K562 (cell line): ENCODE measurements around the gene IKZF4. TPM values are rescaled to one million over a fixed set of nuclear protein-coding genes. Genes with fewer than 3 reads are reported as not detected.

Experiments
- ADNP ChIP-seq: fragments of 200-800 bp; sonication (Bioruptor generic); IDR thresholded peaks from 2 replicates; pipeline ENCODE4 v1.6.1; 2016; ENCODE audit warnings: missing genetic modification characterization, missing compliant biosample characterization
- BACH1 ChIP-seq: fragments of 200-800 bp; sonication (Bioruptor generic); IDR thresholded peaks from 2 replicates; pipeline ENCODE4 v1.6.1; 2016; ENCODE audit warnings: missing genetic modification characterization, missing compliant biosample characterization
- FUS ChIP-seq: fragments of 200-400 bp; formaldehyde crosslinking; optimal IDR thresholded peaks from 2 replicates; pipeline ENCODE3; 2017; ENCODE audit warnings: low read depth, low read length
- GABPA ChIP-seq: fragments of 200-800 bp; sonication (Bioruptor generic); conservative IDR thresholded peaks from 2 replicates; pipeline ENCODE4 v1.6.1; 2016; ENCODE audit warnings: low read depth, missing genetic modification characterization, missing compliant biosample characterization
- MYBL2 ChIP-seq, 2 experiments: fragments of 450-650 bp in 1 of 2; sonication (generic) in 1 of 2; formaldehyde crosslinking in 1 of 2; IDR thresholded peaks; 2 replicates each; pipeline versions ENCODE4 v1.6.1 to v1.8.1; 2017 to 2022; ENCODE audit warnings: borderline replicate concordance in 1 of 2, inconsistent platforms in 1 of 2, low read depth in 1 of 2, mild to moderate bottlenecking in 1 of 2, missing genetic modification reagents in 1 of 2, moderate library complexity in 1 of 2
- NCOA2 ChIP-seq, 2 experiments: fragments of 450-650 bp; IDR thresholded peaks; 2 replicates each; pipeline ENCODE4 v1.6.1; 2018; ENCODE audit warnings: mild to moderate bottlenecking in 2 of 2, moderate library complexity in 1 of 2; ENCODE audit not compliant: partially characterized antibody in 2 of 2
- PTBP1 ChIP-seq: fragments of 200-400 bp; formaldehyde crosslinking; IDR thresholded peaks from 2 replicates; pipeline ENCODE4 v1.6.1; 2017; ENCODE audit warnings: low read depth, low read length
- TEAD4 ChIP-seq, 2 experiments: sonication (generic) in 1 of 2; formaldehyde crosslinking in 1 of 2; IDR thresholded peaks; 2 replicates each; pipeline versions ENCODE4 v1.6.1 to v1.8.0; 2012 to 2022; ENCODE audit warnings: borderline replicate concordance in 1 of 2, inconsistent platforms in 1 of 2, low read length in 1 of 2, mild to moderate bottlenecking in 1 of 2, missing genetic modification reagents in 1 of 2
- U2AF1 ChIP-seq: fragments of 200-400 bp; formaldehyde crosslinking; optimal IDR thresholded peaks from 2 replicates; pipeline ENCODE3; 2017; ENCODE audit warnings: mild to moderate bottlenecking, low read depth, low read length, moderate library complexity
- ZFP91 ChIP-seq: sonication (generic); formaldehyde crosslinking; IDR thresholded peaks from 2 replicates; pipeline ENCODE4 v1.8.0; 2022; ENCODE audit warnings: mild to moderate bottlenecking, missing genetic modification reagents
- ZNF253 ChIP-seq: fragments of 250-450 bp; sonication (Bioruptor Pico); conservative IDR thresholded peaks from 2 replicates; pipeline ENCODE4 v1.6.1; 2021; ENCODE audit warnings: mild to moderate bottlenecking
- ZNF395 ChIP-seq: fragments of 200-800 bp; sonication (Bioruptor generic); IDR thresholded peaks from 2 replicates; pipeline ENCODE4 v1.6.1; 2017; ENCODE audit warnings: missing genetic modification characterization, missing compliant biosample characterization
- ZNF766 ChIP-seq: fragments of 200-800 bp; sonication (Bioruptor generic); conservative IDR thresholded peaks from 2 replicates; pipeline ENCODE4 v1.6.1; 2016; ENCODE audit warnings: missing genetic modification characterization, missing compliant biosample characterization
- polyA plus RNA-seq, 8 experiments: library from polyadenylated mRNA; depleted of rRNA in 4 of 8; stranded (reverse) in 5 of 8; unstranded in 3 of 8; fragments of >200 nt; fragmentation: Nextera tagmentation in 2 of 8; fragmentation: Illumina TruSeq in 1 of 8; extraction: Ambion mirVana in 2 of 8; extraction: Trizol in 1 of 8; gene quantifications; 2 replicates each; pipeline versions ENCODE4 v1.2.1 to v1.2.3, GENCODE V29; 2011 to 2014; ENCODE audit warnings: inconsistent platforms in 1 of 8, missing spikeins in 1 of 8
- total RNA-seq, 7 experiments: library from RNA; depleted of rRNA in 6 of 7; stranded (reverse); fragments of >200 nt in 6 of 7; fragmentation: Illumina TruSeq in 2 of 7; extraction: Trizol in 2 of 7; gene quantifications; 2 replicates each; pipeline versions ENCODE4 v1.2.1 to v1.2.3, GENCODE V29; 2011 to 2021; ENCODE audit warnings: low replicate concordance in 1 of 7
- TF ChIP-seq, protein P1 (sequence below), 2 experiments: fragments of 250-450 bp in 1 of 2; fragments of 450-650 bp in 1 of 2; sonication (Bioruptor Pico) in 1 of 2; IDR thresholded peaks; 2 replicates each; pipeline versions ENCODE4 v1.6.1 to v1.8.0; 2016 to 2021; ENCODE audit warnings: mild to moderate bottlenecking in 2 of 2, moderate library complexity in 2 of 2, missing compliant biosample characterization in 1 of 2, missing genetic modification characterization in 1 of 2
- TF ChIP-seq, protein P2 (sequence below), 2 experiments: fragments of 150-350 bp in 1 of 2; IDR thresholded peaks; 2 replicates each; pipeline ENCODE4 v1.6.1; 2012 to 2016; ENCODE audit warnings: low read depth in 2 of 2, low read length in 2 of 2, mild to moderate bottlenecking in 1 of 2, moderate library complexity in 1 of 2
- TF ChIP-seq, protein P3 (sequence below): fragments of 450-650 bp; IDR thresholded peaks from 2 replicates; pipeline ENCODE4 v1.6.1; 2016

Gene IKZF4
- total and polyA plus RNA-seq, 9 of the 15 experiments (the other 6 are each of a cell fraction or from before 2014, with no cell fraction given): 1.9 to 16.3 (median 3.6) TPM

GRCh38 chr12:56041552-56042429 lies 20.9 kb downstream of the IKZF4 start, which contains the start of gene RPS26 (continued):
- TF ChIP-seq, protein P1, sequence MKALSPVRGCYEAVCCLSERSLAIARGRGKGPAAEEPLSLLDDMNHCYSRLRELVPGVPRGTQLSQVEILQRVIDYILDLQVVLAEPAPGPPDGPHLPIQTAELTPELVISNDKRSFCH (CRISPR knock-in tag; IDR thresholded peaks at IDR 0.05): no peak
- TF ChIP-seq, protein P1 (tag; IDR thresholded peaks at IDR 0.05): peak; percentile 86; the same call in 1 of the 2 replicates
- peak; percentile 82; the same call in 1 of the 2 replicates for TF ChIP-seq ZNF766 (CRISPR knock-in tag)
- TF ChIP-seq ZNF253 (CRISPR knock-in tag): no peak
- TF ChIP-seq, protein P2, sequence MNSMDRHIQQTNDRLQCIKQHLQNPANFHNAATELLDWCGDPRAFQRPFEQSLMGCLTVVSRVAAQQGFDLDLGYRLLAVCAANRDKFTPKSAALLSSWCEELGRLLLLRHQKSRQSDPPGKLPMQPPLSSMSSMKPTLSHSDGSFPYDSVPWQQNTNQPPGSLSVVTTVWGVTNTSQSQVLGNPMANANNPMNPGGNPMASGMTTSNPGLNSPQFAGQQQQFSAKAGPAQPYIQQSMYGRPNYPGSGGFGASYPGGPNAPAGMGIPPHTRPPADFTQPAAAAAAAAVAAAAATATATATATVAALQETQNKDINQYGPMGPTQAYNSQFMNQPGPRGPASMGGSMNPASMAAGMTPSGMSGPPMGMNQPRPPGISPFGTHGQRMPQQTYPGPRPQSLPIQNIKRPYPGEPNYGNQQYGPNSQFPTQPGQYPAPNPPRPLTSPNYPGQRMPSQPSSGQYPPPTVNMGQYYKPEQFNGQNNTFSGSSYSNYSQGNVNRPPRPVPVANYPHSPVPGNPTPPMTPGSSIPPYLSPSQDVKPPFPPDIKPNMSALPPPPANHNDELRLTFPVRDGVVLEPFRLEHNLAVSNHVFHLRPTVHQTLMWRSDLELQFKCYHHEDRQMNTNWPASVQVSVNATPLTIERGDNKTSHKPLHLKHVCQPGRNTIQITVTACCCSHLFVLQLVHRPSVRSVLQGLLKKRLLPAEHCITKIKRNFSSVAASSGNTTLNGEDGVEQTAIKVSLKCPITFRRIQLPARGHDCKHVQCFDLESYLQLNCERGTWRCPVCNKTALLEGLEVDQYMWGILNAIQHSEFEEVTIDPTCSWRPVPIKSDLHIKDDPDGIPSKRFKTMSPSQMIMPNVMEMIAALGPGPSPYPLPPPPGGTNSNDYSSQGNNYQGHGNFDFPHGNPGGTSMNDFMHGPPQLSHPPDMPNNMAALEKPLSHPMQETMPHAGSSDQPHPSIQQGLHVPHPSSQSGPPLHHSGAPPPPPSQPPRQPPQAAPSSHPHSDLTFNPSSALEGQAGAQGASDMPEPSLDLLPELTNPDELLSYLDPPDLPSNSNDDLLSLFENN (IDR thresholded peaks at IDR 0.05; ENCODE audit: low read depth in 2 of 2, low read length in 2 of 2): peak in 1 of 2 experiments; percentile 61; a peak in 2 of 4 replicates
- no peak for TF ChIP-seq FUS
- TF ChIP-seq ZNF395: peak; percentile 97
- 0 out of 2 replicates have a peak, but pooled peaks have one; percentile 40 for TF ChIP-seq PTBP1
- TF ChIP-seq GABPA (tag): peak; percentile 99
- no peak for TF ChIP-seq U2AF1
- TF ChIP-seq, protein P3, sequence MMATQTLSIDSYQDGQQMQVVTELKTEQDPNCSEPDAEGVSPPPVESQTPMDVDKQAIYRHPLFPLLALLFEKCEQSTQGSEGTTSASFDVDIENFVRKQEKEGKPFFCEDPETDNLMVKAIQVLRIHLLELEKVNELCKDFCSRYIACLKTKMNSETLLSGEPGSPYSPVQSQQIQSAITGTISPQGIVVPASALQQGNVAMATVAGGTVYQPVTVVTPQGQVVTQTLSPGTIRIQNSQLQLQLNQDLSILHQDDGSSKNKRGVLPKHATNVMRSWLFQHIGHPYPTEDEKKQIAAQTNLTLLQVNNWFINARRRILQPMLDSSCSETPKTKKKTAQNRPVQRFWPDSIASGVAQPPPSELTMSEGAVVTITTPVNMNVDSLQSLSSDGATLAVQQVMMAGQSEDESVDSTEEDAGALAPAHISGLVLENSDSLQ: peak; percentile 66
- peak; percentile 48 for TF ChIP-seq TEAD4 (IDR thresholded peaks at IDR 0.05; ENCODE audit: low read length)
- no peak for TF ChIP-seq TEAD4 (CRISPR knock-in tag; IDR thresholded peaks at IDR 0.05; ENCODE audit: borderline replicate concordance)
- no peak for TF ChIP-seq NCOA2 (IDR thresholded peaks at IDR 0.05; ENCODE audit: partially characterized antibody in 2 of 2)
- TF ChIP-seq ZFP91: peak; percentile 74
- TF ChIP-seq MYBL2 (IDR thresholded peaks at IDR 0.05; ENCODE audit: low read depth): no peak
- no peak for TF ChIP-seq MYBL2 (CRISPR knock-in tag; IDR thresholded peaks at IDR 0.05; ENCODE audit: borderline replicate concordance)
- TF ChIP-seq BACH1: no peak; the same call in 1 of the 2 replicates
- TF ChIP-seq ADNP (tag): no peak
